ENCODE measurements around the gene DEDD2. TPM values are rescaled to one million over a fixed set of nuclear protein-coding genes. Genes with fewer than 3 reads are reported as not detected.

Gene DEDD2
- total and polyA plus RNA-seq, 10 of the 15 experiments (the other 5 are each of a cell fraction or from before 2014, with no cell fraction given): 2.5 to 24.7 (median 17.6) TPM

- TF ChIP-seq JUNB (IDR thresholded peaks at IDR 0.05) (no peak), KLF5 (IDR thresholded peaks at IDR 0.05; ENCODE audit: partially characterized antibody) (no peak), MXI1 (IDR thresholded peaks at IDR 0.05; ENCODE audit: low read depth, low read length) (no peak), STAT1 (conservative IDR thresholded peaks at IDR 0.05) (no peak), YBX1 (IDR thresholded peaks at IDR 0.05) (no peak), HDGF (IDR thresholded peaks at IDR 0.05) (no peak)
- TF ChIP-seq, protein P1, sequence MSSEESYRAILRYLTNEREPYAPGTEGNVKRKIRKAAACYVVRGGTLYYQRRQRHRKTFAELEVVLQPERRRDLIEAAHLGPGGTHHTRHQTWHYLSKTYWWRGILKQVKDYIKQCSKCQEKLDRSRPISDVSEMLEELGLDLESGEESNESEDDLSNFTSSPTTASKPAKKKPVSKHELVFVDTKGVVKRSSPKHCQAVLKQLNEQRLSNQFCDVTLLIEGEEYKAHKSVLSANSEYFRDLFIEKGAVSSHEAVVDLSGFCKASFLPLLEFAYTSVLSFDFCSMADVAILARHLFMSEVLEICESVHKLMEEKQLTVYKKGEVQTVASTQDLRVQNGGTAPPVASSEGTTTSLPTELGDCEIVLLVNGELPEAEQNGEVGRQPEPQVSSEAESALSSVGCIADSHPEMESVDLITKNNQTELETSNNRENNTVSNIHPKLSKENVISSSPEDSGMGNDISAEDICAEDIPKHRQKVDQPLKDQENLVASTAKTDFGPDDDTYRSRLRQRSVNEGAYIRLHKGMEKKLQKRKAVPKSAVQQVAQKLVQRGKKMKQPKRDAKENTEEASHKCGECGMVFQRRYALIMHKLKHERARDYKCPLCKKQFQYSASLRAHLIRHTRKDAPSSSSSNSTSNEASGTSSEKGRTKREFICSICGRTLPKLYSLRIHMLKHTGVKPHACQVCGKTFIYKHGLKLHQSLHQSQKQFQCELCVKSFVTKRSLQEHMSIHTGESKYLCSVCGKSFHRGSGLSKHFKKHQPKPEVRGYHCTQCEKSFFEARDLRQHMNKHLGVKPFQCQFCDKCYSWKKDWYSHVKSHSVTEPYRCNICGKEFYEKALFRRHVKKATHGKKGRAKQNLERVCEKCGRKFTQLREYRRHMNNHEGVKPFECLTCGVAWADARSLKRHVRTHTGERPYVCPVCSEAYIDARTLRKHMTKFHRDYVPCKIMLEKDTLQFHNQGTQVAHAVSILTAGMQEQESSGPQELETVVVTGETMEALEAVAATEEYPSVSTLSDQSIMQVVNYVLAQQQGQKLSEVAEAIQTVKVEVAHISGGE (CRISPR knock-in tag; IDR thresholded peaks at IDR 0.05): no peak
- H3K4me3 ChIP-seq: no peak overlapping the region
- peaks cover 17% of the 10 kb centered on the region for H3K4me1 ChIP-seq (ENCODE audit: control insufficient read depth, insufficient read depth, low read length)
- CTCF ChIA-PET: interaction anchor here (1.2 to 6.7 kb wide), 2 partner anchors 31 kb away, joined by 5 to 111 read pairs; no protein-coding TSS in a partner anchor
- H3K79me2 ChIP-seq (ENCODE audit: control insufficient read depth, insufficient read depth, low read length): peaks cover 37% of the 10 kb centered on the region
- H3K27ac ChIP-seq (ENCODE audit: control insufficient read depth, insufficient read depth): no peak overlapping the region
- no peaks in the 10 kb centered on the region for H3K9me3 ChIP-seq (replicated peaks; ENCODE audit: control insufficient read depth, insufficient read depth, low read length)
- ATAC-seq (no peak), DNase-seq (ENCODE audit: low read depth, low spot score) (no peak), FAIRE-seq (no peak)
- RAD21 ChIA-PET (ENCODE audit: unreplicated experiment): interaction anchor here (2.9 kb wide), 1 partner anchor 21 kb away, joined by 11 read pairs; the partner anchor contains the start of gene CIC
- SMC1A ChIA-PET (ENCODE audit: uncharacterized antibody, unreplicated experiment): no interaction called here
- no peaks in the 10 kb centered on the region for H4K20me1 ChIP-seq (ENCODE audit: control insufficient read depth, insufficient read depth)
- H3K9ac ChIP-seq (ENCODE audit: control insufficient read depth, insufficient read depth, low read length): no peak overlapping the region
- intact Hi-C loops (cut with micrococcal nuclease; ENCODE audit: unreplicated experiment) (no loop called here), in situ Hi-C loops (cut with MboI) (no loop called here)
- no peaks in the 10 kb centered on the region for H3K27me3 ChIP-seq (replicated peaks in 1 of 2; ENCODE audit: control insufficient read depth in 2 of 2, insufficient read depth in 2 of 2, low read length in 1 of 2)
- H2AFZ ChIP-seq (ENCODE audit: control insufficient read depth, low read depth, low read length): no peak overlapping the region
- WGBS (ENCODE audit: insufficient coverage, insufficient replicate concordance, low lambda C conversion rate, missing lambda C conversion rate): 94% methylated on average over 40 of the region's 41 CpGs
- POLR2A ChIA-PET: no interaction called here
- no peak overlapping the region for H3K4me2 ChIP-seq (ENCODE audit: control insufficient read depth, insufficient read depth)
- no TSS peak for BruUV-seq (replicated peaks)
- H3K36me3 ChIP-seq (ENCODE audit: control insufficient read depth in 2 of 2, insufficient read depth in 2 of 2, low read length in 1 of 2): peaks cover 0 to 7% of the 10 kb centered on the region in 2 experiments; a peak in 2 of 4 replicates
These were observed 31.0 kb upstream of the DEDD2 start for GRCh38 chr19:42248270-42249148.

Measured in GM12878 (cell line).